A549 treated with ZK216348 at 1 μM for 4 hours (cell line): Measurements from ENCODE around the gene LNX2. TPM values are rescaled to one million over a fixed set of nuclear protein-coding genes. Genes with fewer than 3 reads are reported as not detected.

Source experiments
- total RNA-seq: library from RNA; stranded (reverse); fragments of 200-300 nt; extraction: Qiagen RNA extraction; gene quantifications from 5 replicates; pipeline ENCODE4 v1.2.3, GENCODE V29; 2022; ENCODE audit warnings: low read depth

Gene LNX2
- total RNA-seq: 2.0 to 4.0 TPM (median 3.5 TPM) in 5 replicates

DNA sequence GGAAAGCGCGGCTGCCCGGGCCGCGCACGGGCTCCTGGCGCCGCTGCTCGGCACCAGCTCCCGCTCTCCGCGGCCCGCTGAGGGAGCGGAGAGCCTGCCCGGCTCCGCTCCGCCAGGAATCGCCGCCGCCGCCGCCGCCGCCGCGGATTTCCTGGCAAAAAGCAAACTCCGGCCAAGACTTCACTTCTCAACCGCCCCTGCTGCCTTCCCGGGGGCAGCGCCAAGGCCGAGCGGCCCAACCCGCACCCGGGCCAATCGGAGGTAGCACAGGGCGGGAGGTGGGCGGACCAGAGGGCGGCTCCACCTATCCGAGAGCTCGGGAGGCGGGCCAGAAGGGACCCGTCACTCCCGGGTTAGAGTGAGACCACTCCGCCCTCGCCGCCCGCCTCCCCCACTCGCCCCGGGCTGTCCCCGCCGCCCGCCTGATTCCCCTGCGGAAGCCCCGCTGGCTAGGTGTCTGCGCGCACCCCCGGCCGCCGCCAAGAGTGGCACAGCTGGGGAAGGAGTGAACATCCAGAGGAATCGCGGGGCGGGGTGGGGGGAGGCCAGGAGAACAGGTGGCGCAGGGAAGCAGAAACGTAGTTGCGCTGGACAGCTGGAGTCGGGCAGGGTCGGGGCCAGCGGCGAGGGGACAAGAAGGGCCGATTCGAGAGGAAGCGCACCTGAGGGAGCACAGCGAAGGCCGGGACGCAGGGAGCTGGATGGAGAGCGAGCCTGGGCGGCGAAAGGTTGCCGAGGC is at the start of gene LNX2:
LNX2 (minus strand) TSS at position 153 of the 739 bp plus-strand sequence. CDS start 38,826 bp downstream, outside the sequence.

GRCh38 chr13:27621366-27622101 is 1.2 kb upstream of the LNX2 start, which contains the start of gene POLR1D:
TSS of gene POLR1D (plus strand) at chr13:27621892. CDS start at chr13:27621984, 92 bp downstream.

Other genes starting within 250 kb of the LNX2 start
- gene GTF3A, start 195.9 kb downstream of the LNX2 start, total RNA-seq: 98.8 to 112 TPM (median 102 TPM) in 5 replicates
- gene MTIF3, start 170.0 kb downstream of the LNX2 start, total RNA-seq: 20.3 to 31.9 TPM (median 24.0 TPM) in 5 replicates
- gene POLR1D, start 1.4 kb upstream of the LNX2 start, total RNA-seq: 141 to 195 TPM (median 155 TPM) in 5 replicates
- gene GSX1, start 172.0 kb upstream of the LNX2 start, total RNA-seq: not detected in 5 replicates